Kidney (tissue), 14 donors: Measurements from ENCODE around the gene SYS1. TPM values are rescaled to one million over a fixed set of nuclear protein-coding genes. Genes with fewer than 3 reads are reported as not detected.

Experiments used
- DNase-seq, 5 donors: peaks; one replicate each; pipeline ENCODE4 v3.0.0-alpha.2; 2013 to 2020
- FAIRE-seq: peaks from 2 replicates; lab custom pipeline; 2012; peaks lifted over from hg19 to GRCh38; lab: Jason Lieb, UNC
- H3K27ac ChIP-seq, 2 donors: one replicate each; pipeline ENCODE4 v1.7.0; 2013; ENCODE audit warnings: low read depth in 2 of 2, low read length in 2 of 2, inconsistent platforms in 1 of 2
- H3K27me3 ChIP-seq: one replicate; pipeline ENCODE4 v1.7.1; 2013; ENCODE audit warnings: low read length, inconsistent platforms; ENCODE audit not compliant: control insufficient read depth, insufficient read depth
- H3K36me3 ChIP-seq, 3 donors: one replicate each; pipeline versions ENCODE4 v1.7.0 to v1.7.1; 2013; ENCODE audit warnings: low read length in 3 of 3, control low read depth in 1 of 3, inconsistent platforms in 1 of 3; ENCODE audit not compliant: insufficient read depth in 3 of 3, control insufficient read depth in 2 of 3
- H3K4me1 ChIP-seq, 3 donors: one replicate each; pipeline versions ENCODE4 v1.7.0 to v1.7.1; 2013; ENCODE audit warnings: low read length in 3 of 3, inconsistent platforms in 1 of 3, low read depth in 1 of 3; ENCODE audit not compliant: control insufficient read depth in 2 of 3, insufficient read depth in 2 of 3
- H3K4me3 ChIP-seq, 3 donors: one replicate each; pipeline versions ENCODE4 v1.7.0 to v1.8.1; 2013; ENCODE audit warnings: low read length in 3 of 3, control low read depth in 1 of 3, inconsistent platforms in 1 of 3
- H3K9ac ChIP-seq, 3 donors: one replicate each; pipeline versions ENCODE4 v1.7.0 to v1.7.1; 2013; ENCODE audit warnings: low read length in 3 of 3, control low read depth in 1 of 3, inconsistent platforms in 1 of 3
- H3K9me3 ChIP-seq, 3 donors: one replicate each; pipeline versions ENCODE4 v1.7.0 to v1.7.1; 2013; ENCODE audit warnings: low read length in 3 of 3, control low read depth in 1 of 3, inconsistent platforms in 1 of 3; ENCODE audit not compliant: control insufficient read depth in 2 of 3, insufficient read depth in 1 of 3
- CTCF ChIP-seq: IDR thresholded peaks from 3 replicates; pipeline ENCODE4 v1.5.1; 2012; ENCODE audit warnings: mild to moderate bottlenecking, moderate library complexity, borderline replicate concordance; ENCODE audit not compliant: insufficient read depth; ENCODE audit errors: extremely low read depth
- intact Hi-C: fragments of 100-400 bp; cut with DNase I; formaldehyde crosslinking; loops from one replicate; pipeline ENCODE4 v1.11.1; 2022
- polyA plus RNA-seq: library from polyadenylated mRNA; stranded (reverse); fragments of 350-450 nt; fragmentation: Illumina TruSeq; extraction: RNeasy Lipid Tissue Mini Kit (QIAGEN cat#74804); gene quantifications from one replicate; pipeline ENCODE4 v1.2.3, GENCODE V29; 2014; ENCODE audit warnings: low read depth, low replicate concordance; ENCODE audit not compliant: insufficient read depth
- total RNA-seq: library from RNA; stranded (reverse); fragmentation: NEBNext Ultra II Directional; extraction: Animal tissue kit (Norgen Biotek cat#: 25700); gene quantifications from one replicate; pipeline ENCODE4 v1.2.1, GENCODE V29; 2021
- donor health status: control.
- donor health status: control.
- donor health status: control.
- donor health status: control.
- donor health status: control.
- donor health status: DM: yes; HTN: yes; CAD: no.
- donor health status: Normal renal cell carcinoma (clear cell type).

Gene SYS1
- total and polyA plus RNA-seq, 2 donors from 2014 or later, result 38.7 to 39.8 TPM

- TF ChIP-seq CTCF, result no peak
- Histone ChIP-seq H3K9ac (peak within 1 kb of the TSS; percentile 38 to 63 (median 49)), H3K27me3 (no peaks in the 10 kb centered on the region), H3K9me3 (no peaks in the 10 kb centered on the region), H3K4me1 (peaks cover 0 to 7% (median 6%) of the 10 kb centered on the region in 3 donors), H3K36me3 (peaks cover 0 to 18% (median 16%) of the 10 kb centered on the region in 3 donors), H3K4me3 (peak within 1 kb of the TSS; percentile 71 to 84 (median 76)), H3K27ac (peak within 1 kb of the TSS; percentile 29)
- peak; percentile 84 to 95 (median 93) for DNase-seq
- intact Hi-C loops, result no loop called here
- no peak for FAIRE-seq
These were observed 53.1 kb downstream of the SYS1 start, which contains the start of gene PIGT for GRCh38 chr20:45415822-45416637. Gene PIGT (plus strand): TSS chr20:45416141. CDS start chr20:45416157, 16 bp downstream.

- Histone ChIP-seq H3K9me3 (no peaks in the 10 kb centered on the region), H3K9ac (peak overlapping the region in 1 of 3 donors; percentile 63), H3K4me3 (peak overlapping the region; percentile 71 to 84 (median 76)), H3K36me3 (peaks cover 0 to 24% (median 23%) of the 10 kb centered on the region in 3 donors), H3K27me3 (no peaks in the 10 kb centered on the region), H3K4me1 (peaks cover 0 to 7% (median 6%) of the 10 kb centered on the region in 3 donors), H3K27ac (no peak overlapping the region)
- TF ChIP-seq CTCF, result no peak
- DNase-seq (no peak), FAIRE-seq (no peak)
- intact Hi-C loops, result no loop called here
These were observed 54.0 kb downstream of the SYS1 start for GRCh38 chr20:45416917-45417316.

Other genes starting within 250 kb of the SYS1 start
- gene WFDC5, start 248.0 kb upstream of the SYS1 start, total RNA-seq, result 1.0 TPM
- gene WFDC5, start 248.0 kb upstream of the SYS1 start, polyA plus RNA-seq, result not detected
- 1.4 TPM for gene WFDC12, start 238.7 kb upstream of the SYS1 start, total RNA-seq
- gene WFDC12, start 238.7 kb upstream of the SYS1 start, polyA plus RNA-seq, result not detected
- gene PI3, start 188.3 kb upstream of the SYS1 start, total RNA-seq, result 8.7 TPM
- not detected for gene PI3, start 188.3 kb upstream of the SYS1 start, polyA plus RNA-seq
- not detected for gene SEMG1, start 156.1 kb upstream of the SYS1 start, total RNA-seq
- not detected for gene SEMG1, start 156.1 kb upstream of the SYS1 start, polyA plus RNA-seq
- 0.16 TPM for gene SEMG2, start 141.8 kb upstream of the SYS1 start, total RNA-seq
- gene SEMG2, start 141.8 kb upstream of the SYS1 start, polyA plus RNA-seq, result 0.80 TPM
- 3,615 TPM for gene SLPI, start 108.6 kb upstream of the SYS1 start, total RNA-seq
- 105 TPM for gene SLPI, start 108.6 kb upstream of the SYS1 start, polyA plus RNA-seq
- gene RBPJL, start 56.3 kb upstream of the SYS1 start, total RNA-seq, result not detected
- not detected for gene RBPJL, start 56.3 kb upstream of the SYS1 start, polyA plus RNA-seq
- gene MATN4, start 54.9 kb upstream of the SYS1 start, total RNA-seq, result 0.19 TPM
- 0.19 TPM for gene MATN4, start 54.9 kb upstream of the SYS1 start, polyA plus RNA-seq
- 397 TPM for gene SDC4, start 14.7 kb upstream of the SYS1 start, total RNA-seq
- 242 TPM for gene SDC4, start 14.7 kb upstream of the SYS1 start, polyA plus RNA-seq
- not detected for gene TP53TG5, start 15.2 kb downstream of the SYS1 start, total RNA-seq
- not detected for gene TP53TG5, start 15.2 kb downstream of the SYS1 start, polyA plus RNA-seq
- gene DBNDD2, start 45.1 kb downstream of the SYS1 start, total RNA-seq, result 51.5 TPM
- gene DBNDD2, start 45.1 kb downstream of the SYS1 start, polyA plus RNA-seq, result 50.7 TPM
- 90.9 TPM for gene PIGT, start 53.0 kb downstream of the SYS1 start, total RNA-seq
- gene PIGT, start 53.0 kb downstream of the SYS1 start, polyA plus RNA-seq, result 95.0 TPM
- 2,874 TPM for gene WFDC2, start 106.6 kb downstream of the SYS1 start, total RNA-seq
- gene WFDC2, start 106.6 kb downstream of the SYS1 start, polyA plus RNA-seq, result 1,908 TPM
- gene SPINT3, start 152.5 kb downstream of the SYS1 start, total RNA-seq, result not detected
- not detected for gene SPINT3, start 152.5 kb downstream of the SYS1 start, polyA plus RNA-seq
- not detected for gene WFDC6, start 176.3 kb downstream of the SYS1 start, total RNA-seq
- not detected for gene WFDC6, start 176.3 kb downstream of the SYS1 start, polyA plus RNA-seq
- gene EPPIN, start 184.2 kb downstream of the SYS1 start, total RNA-seq, result not detected
- gene EPPIN, start 184.2 kb downstream of the SYS1 start, polyA plus RNA-seq, result not detected
- not detected for gene WFDC8, start 216.1 kb downstream of the SYS1 start, total RNA-seq
- not detected for gene WFDC8, start 216.1 kb downstream of the SYS1 start, polyA plus RNA-seq